Smooth muscle cell (in vitro differentiated cells): Measurements from ENCODE around the gene IGFL3. TPM values are rescaled to one million over a fixed set of nuclear protein-coding genes. Genes with fewer than 3 reads are reported as not detected.
"Not testable (repeated sequence)": the region's sequence is repeated elsewhere in the genome, so short reads cannot be mapped to it uniquely, and the experiment has no call there.

Experiments
- DNase-seq: peaks from one replicate; lab custom pipeline; 2025; ENCODE audit not compliant: unreplicated experiment; lab: John Stamatoyannopoulos, UW
- H2AFZ ChIP-seq: fragments of 200-600 bp; sonication (generic); 2 replicates; pipeline ENCODE4 v1.6.0; 2016; ENCODE audit warnings: antibody characterized with exemption, low read depth, mild to moderate bottlenecking
- H3F3A ChIP-seq: fragments of 200-600 bp; sonication (generic); 2 replicates; pipeline ENCODE4 v1.6.0; 2017; ENCODE audit warnings: antibody characterized with exemption, low read depth
- H3K27ac ChIP-seq: fragments of 200-600 bp; sonication (generic); 2 replicates; pipeline ENCODE4 v1.5.1; 2016; ENCODE audit warnings: low read depth, mild to moderate bottlenecking
- H3K27me3 ChIP-seq: fragments of 200-600 bp; sonication (generic); 2 replicates; pipeline ENCODE4 v1.6.1; 2016; ENCODE audit warnings: low read depth, mild to moderate bottlenecking
- H3K36me3 ChIP-seq: fragments of 200-600 bp; sonication (generic); 2 replicates; pipeline ENCODE4 v1.5.1; 2016; ENCODE audit warnings: low read depth
- H3K4me1 ChIP-seq: fragments of 200-600 bp; sonication (generic); 2 replicates; pipeline ENCODE4 v1.5.1; 2016; ENCODE audit warnings: low read depth
- H3K4me2 ChIP-seq: fragments of 200-600 bp; sonication (generic); 2 replicates; pipeline ENCODE4 v1.6.0; 2016; ENCODE audit warnings: mild to moderate bottlenecking
- H3K4me3 ChIP-seq: fragments of 200-600 bp; sonication (generic); 2 replicates; pipeline ENCODE4 v1.5.1; 2016; ENCODE audit warnings: mild to moderate bottlenecking
- H3K79me2 ChIP-seq: fragments of 200-600 bp; sonication (generic); 2 replicates; pipeline ENCODE4 v1.6.0; 2016; ENCODE audit warnings: low read depth, mild to moderate bottlenecking
- H3K9ac ChIP-seq: fragments of 200-600 bp; sonication (generic); 2 replicates; pipeline ENCODE4 v1.6.0; 2016; ENCODE audit warnings: low read depth
- H3K9me3 ChIP-seq: fragments of 200-600 bp; sonication (generic); replicated peaks from 2 replicates; pipeline ENCODE4 v1.5.1; 2016; ENCODE audit warnings: low read depth
- H4K20me1 ChIP-seq: fragments of 200-600 bp; sonication (generic); 2 replicates; pipeline ENCODE4 v1.6.0; 2016; ENCODE audit warnings: low read depth
- WGBS: methylation state at CpG from one replicate; pipeline ENCODE4 v1.1.7; 2016; ENCODE audit warnings: low lambda C conversion rate; 5-methylcytosine and 5-hydroxymethylcytosine counted together
- polyA plus RNA-seq: library from polyadenylated mRNA; unstranded; fragments of >200 nt; fragmentation: Nextera tagmentation; extraction: Ambion mirVana; gene quantifications from 2 replicates; pipeline ENCODE4 v1.2.1, GENCODE V29; 2016
- total RNA-seq: library from RNA; depleted of rRNA; stranded (reverse); fragments of >200 nt; gene quantifications from 2 replicates; pipeline ENCODE4 v1.2.3, GENCODE V29; 2014
- TF ChIP-seq, protein P1 (sequence below): fragments of 200-600 bp; sonication (generic); IDR thresholded peaks from 2 replicates; pipeline ENCODE4 v1.5.1; 2017; ENCODE audit warnings: borderline replicate concordance, mild to moderate bottlenecking, antibody characterized with exemption; ENCODE audit not compliant: insufficient read depth, poor library complexity, severe bottlenecking

IGFL3 gene
- total and polyA plus RNA-seq, 2 experiments from 2014 or later: 5.9 to 10.2 TPM

GRCh38 chr19:46080561-46080960 lies 43.9 kb downstream of the IGFL3 start:
- no peak for DNase-seq
- TF ChIP-seq, protein P1, sequence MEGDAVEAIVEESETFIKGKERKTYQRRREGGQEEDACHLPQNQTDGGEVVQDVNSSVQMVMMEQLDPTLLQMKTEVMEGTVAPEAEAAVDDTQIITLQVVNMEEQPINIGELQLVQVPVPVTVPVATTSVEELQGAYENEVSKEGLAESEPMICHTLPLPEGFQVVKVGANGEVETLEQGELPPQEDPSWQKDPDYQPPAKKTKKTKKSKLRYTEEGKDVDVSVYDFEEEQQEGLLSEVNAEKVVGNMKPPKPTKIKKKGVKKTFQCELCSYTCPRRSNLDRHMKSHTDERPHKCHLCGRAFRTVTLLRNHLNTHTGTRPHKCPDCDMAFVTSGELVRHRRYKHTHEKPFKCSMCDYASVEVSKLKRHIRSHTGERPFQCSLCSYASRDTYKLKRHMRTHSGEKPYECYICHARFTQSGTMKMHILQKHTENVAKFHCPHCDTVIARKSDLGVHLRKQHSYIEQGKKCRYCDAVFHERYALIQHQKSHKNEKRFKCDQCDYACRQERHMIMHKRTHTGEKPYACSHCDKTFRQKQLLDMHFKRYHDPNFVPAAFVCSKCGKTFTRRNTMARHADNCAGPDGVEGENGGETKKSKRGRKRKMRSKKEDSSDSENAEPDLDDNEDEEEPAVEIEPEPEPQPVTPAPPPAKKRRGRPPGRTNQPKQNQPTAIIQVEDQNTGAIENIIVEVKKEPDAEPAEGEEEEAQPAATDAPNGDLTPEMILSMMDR: no peak
- H3K27me3 ChIP-seq: peaks cover 23% of the 10 kb centered on the region

GRCh38 chr19:46079576-46079975 lies 44.9 kb downstream of the IGFL3 start:
- H3K4me2 ChIP-seq: no peak overlapping the region
- no peaks in the 10 kb centered on the region for H3K9me3 ChIP-seq
- peaks cover 11% of the 10 kb centered on the region for H3F3A ChIP-seq
- H3K4me1 ChIP-seq: peaks cover 6% of the 10 kb centered on the region
- H3K27ac ChIP-seq: no peak overlapping the region
- no peak overlapping the region for H2AFZ ChIP-seq
- no peak overlapping the region for H3K9ac ChIP-seq
- no peaks in the 10 kb centered on the region for H3K36me3 ChIP-seq
- peaks cover 33% of the 10 kb centered on the region for H3K27me3 ChIP-seq
- no peaks in the 10 kb centered on the region for H3K79me2 ChIP-seq
- TF ChIP-seq, protein P1: no peak
- no peak overlapping the region for H3K4me3 ChIP-seq
- WGBS: 94% methylated on average over 7 of the region's 7 CpGs
- no peaks in the 10 kb centered on the region for H4K20me1 ChIP-seq
- DNase-seq: no peak

More at GRCh38 chr19:46080561-46080960, 43.9 kb downstream of the IGFL3 start:
- Histone ChIP-seq H3K79me2 (no peaks in the 10 kb centered on the region), H3K4me3 (no peak overlapping the region), H3F3A (peaks cover 11% of the 10 kb centered on the region), H2AFZ (no peak overlapping the region), H3K9ac (no peak overlapping the region), H3K4me1 (peaks cover 6% of the 10 kb centered on the region), H3K9me3 (no peaks in the 10 kb centered on the region), H3K4me2 (peak overlapping the region; percentile 50), H3K27ac (peak overlapping the region; percentile 87), H3K36me3 (no peaks in the 10 kb centered on the region), H4K20me1 (no peaks in the 10 kb centered on the region)
- WGBS: 11% methylated on average over 3 of the region's 3 CpGs

GRCh38 chr19:46078573-46079332 lies 45.7 kb downstream of the IGFL3 start:
- H3K27ac ChIP-seq, H3K36me3 ChIP-seq, H3K9ac ChIP-seq, H4K20me1 ChIP-seq, H3K79me2 ChIP-seq, H3K9me3 ChIP-seq, H3K4me3 ChIP-seq, H3K4me2 ChIP-seq, DNase-seq, H3K4me1 ChIP-seq, H2AFZ ChIP-seq: not testable (repeated sequence)
- Histone ChIP-seq H3K27me3 (peaks cover 36% of the 10 kb centered on the region), H3F3A (peaks cover 11% of the 10 kb centered on the region)
- 72% methylated on average over 45 of the region's 71 CpGs for WGBS
- TF ChIP-seq, protein P1: peak; percentile 57

GRCh38 chr19:46077815-46078167 lies 46.7 kb downstream of the IGFL3 start:
- H3K79me2 ChIP-seq: no peaks in the 10 kb centered on the region
- no peak overlapping the region for H3K4me2 ChIP-seq
- H3K9ac ChIP-seq: no peak overlapping the region
- no peak for DNase-seq
- no peaks in the 10 kb centered on the region for H4K20me1 ChIP-seq
- no peak overlapping the region for H3K4me3 ChIP-seq
- H3K9me3 ChIP-seq: no peaks in the 10 kb centered on the region
- peaks cover 6% of the 10 kb centered on the region for H3K4me1 ChIP-seq
- TF ChIP-seq, protein P1: no peak
- no peaks in the 10 kb centered on the region for H3K36me3 ChIP-seq
- no peak overlapping the region for H2AFZ ChIP-seq
- no peak overlapping the region for H3K27ac ChIP-seq
- H3F3A ChIP-seq: peaks cover 11% of the 10 kb centered on the region
- WGBS: 23% methylated on average over 6 of the region's 6 CpGs
- H3K27me3 ChIP-seq: peaks cover 36% of the 10 kb centered on the region
